Neural progenitor cell (in vitro differentiated cells): ENCODE data around the gene NCOR1. TPM values are rescaled to one million over a fixed set of nuclear protein-coding genes. Genes with fewer than 3 reads are reported as not detected.
"Not testable (repeated sequence)": the region's sequence is repeated elsewhere in the genome, so short reads cannot be mapped to it uniquely, and the experiment has no call there.

ENCODE experiments used
- DNase-seq: peaks from one replicate; pipeline ENCODE4 v3.0.0-alpha.2; 2016; ENCODE audit warnings: low spot score
- H2AFZ ChIP-seq: fragments of 200-600 bp; sonication (generic); replicated peaks from 2 replicates; pipeline ENCODE4 v1.6.1; 2016; ENCODE audit warnings: antibody characterized with exemption
- H3F3A ChIP-seq: fragments of 200-600 bp; sonication (generic); 2 replicates; pipeline ENCODE4 v1.6.1; 2016; ENCODE audit warnings: antibody characterized with exemption, low read depth
- H3K27ac ChIP-seq: fragments of 200-600 bp; sonication (generic); 2 replicates; pipeline ENCODE4 v1.5.1; 2016; ENCODE audit warnings: mild to moderate bottlenecking
- H3K27me3 ChIP-seq: fragments of 200-600 bp; sonication (generic); 2 replicates; pipeline ENCODE4 v1.6.1; 2016; ENCODE audit warnings: mild to moderate bottlenecking, moderate library complexity
- H3K36me3 ChIP-seq: fragments of 200-600 bp; sonication (generic); 2 replicates; pipeline ENCODE4 v1.5.1; 2016
- H3K4me1 ChIP-seq: fragments of 200-600 bp; sonication (generic); 2 replicates; pipeline ENCODE4 v1.6.1; 2016; ENCODE audit warnings: mixed run types
- H3K4me2 ChIP-seq: fragments of 200-600 bp; sonication (generic); 2 replicates; pipeline ENCODE4 v1.6.1; 2016
- H3K4me3 ChIP-seq: fragments of 200-600 bp; sonication (generic); 2 replicates; pipeline ENCODE4 v1.5.1; 2016
- H3K79me2 ChIP-seq: fragments of 200-600 bp; sonication (generic); 2 replicates; pipeline ENCODE4 v1.6.1; 2016; ENCODE audit warnings: low read depth
- H3K9ac ChIP-seq: fragments of 200-600 bp; sonication (generic); 2 replicates; pipeline ENCODE4 v1.6.1; 2016
- H3K9me3 ChIP-seq: fragments of 200-600 bp; sonication (generic); 2 replicates; pipeline ENCODE4 v1.5.1; 2016; ENCODE audit warnings: low read depth
- H4K20me1 ChIP-seq: fragments of 200-600 bp; sonication (generic); 2 replicates; pipeline ENCODE4 v1.6.1; 2016; ENCODE audit warnings: low read depth
- H3K27ac Mint-ChIP-seq: 3 replicates; pipeline ENCODE4 v1.8.0; 2021; ENCODE audit warnings: mixed read lengths
- H3K27me3 Mint-ChIP-seq: 2 replicates; pipeline ENCODE4 v1.8.0; 2022; ENCODE audit warnings: low read depth, mild to moderate bottlenecking, inconsistent platforms, moderate library complexity, mixed read lengths; ENCODE audit not compliant: insufficient read depth
- H3K36me3 Mint-ChIP-seq: 3 replicates; pipeline ENCODE4 v1.8.0; 2021; ENCODE audit warnings: mixed read lengths
- H3K4me1 Mint-ChIP-seq: 3 replicates; pipeline ENCODE4 v1.8.0; 2021; ENCODE audit warnings: mixed read lengths
- H3K4me3 Mint-ChIP-seq: 3 replicates; pipeline ENCODE4 v1.8.0; 2021; ENCODE audit warnings: mild to moderate bottlenecking, moderate library complexity, mixed read lengths
- H3K9me3 Mint-ChIP-seq: 3 replicates; pipeline ENCODE4 v1.8.0; 2020; ENCODE audit warnings: mixed read lengths
- EZH2 ChIP-seq: fragments of 200-600 bp; sonication (generic); IDR thresholded peaks from 2 replicates; pipeline ENCODE4 v1.6.1; 2017; ENCODE audit warnings: antibody characterized with exemption, mild to moderate bottlenecking, moderate library complexity
- EZH2phosphoT487 ChIP-seq: fragments of 200-600 bp; sonication (generic); IDR thresholded peaks from 2 replicates; pipeline ENCODE4 v1.6.1; 2017; ENCODE audit warnings: antibody characterized with exemption
- total RNA-seq: library from RNA; depleted of rRNA; stranded (reverse); fragments of >200 nt; gene quantifications from 2 replicates; pipeline ENCODE4 v1.2.3, GENCODE V29; 2015; ENCODE audit warnings: low replicate concordance
- TF ChIP-seq, protein P1 (sequence below): fragments of 200-600 bp; sonication (generic); IDR thresholded peaks from 2 replicates; pipeline ENCODE4 v1.5.1; 2017; ENCODE audit warnings: antibody characterized with exemption, mild to moderate bottlenecking

The NCOR1 gene
- total RNA-seq, 1 donor from 2014 or later, result 86.8 TPM

DNA sequence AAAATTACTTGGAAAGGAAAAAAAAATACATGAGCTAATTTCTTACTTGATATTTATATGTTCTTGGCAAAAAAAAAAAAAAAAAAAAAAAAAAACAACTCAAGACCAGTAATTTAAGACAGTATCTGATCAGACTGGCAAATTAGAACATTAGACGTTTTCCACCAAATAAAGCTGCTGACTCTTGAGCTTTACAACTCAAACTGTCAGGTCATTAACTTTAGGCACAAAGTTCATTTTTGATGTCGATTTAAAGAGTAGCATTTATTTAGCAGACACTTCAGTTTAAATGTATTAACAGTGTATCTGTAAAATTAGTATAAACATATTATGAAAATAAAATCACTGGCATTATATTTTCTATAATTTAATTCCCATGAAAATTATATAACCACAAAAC is 66.7 kb downstream of the NCOR1 start:
- H3K36me3 ChIP-seq, result peaks cover 22% of the 10 kb centered on the region
- Mint-ChIP-seq H3K4me3 (no peak overlapping the region), H3K27ac (no peak overlapping the region), H3K4me1 (no peaks in the 10 kb centered on the region), H3K27me3 (peaks cover 8% of the 10 kb centered on the region), H3K9me3 (no peaks in the 10 kb centered on the region), H3K36me3 (peaks cover 38% of the 10 kb centered on the region)
- H3K27ac ChIP-seq, result no peak overlapping the region
- TF ChIP-seq, protein P1, sequence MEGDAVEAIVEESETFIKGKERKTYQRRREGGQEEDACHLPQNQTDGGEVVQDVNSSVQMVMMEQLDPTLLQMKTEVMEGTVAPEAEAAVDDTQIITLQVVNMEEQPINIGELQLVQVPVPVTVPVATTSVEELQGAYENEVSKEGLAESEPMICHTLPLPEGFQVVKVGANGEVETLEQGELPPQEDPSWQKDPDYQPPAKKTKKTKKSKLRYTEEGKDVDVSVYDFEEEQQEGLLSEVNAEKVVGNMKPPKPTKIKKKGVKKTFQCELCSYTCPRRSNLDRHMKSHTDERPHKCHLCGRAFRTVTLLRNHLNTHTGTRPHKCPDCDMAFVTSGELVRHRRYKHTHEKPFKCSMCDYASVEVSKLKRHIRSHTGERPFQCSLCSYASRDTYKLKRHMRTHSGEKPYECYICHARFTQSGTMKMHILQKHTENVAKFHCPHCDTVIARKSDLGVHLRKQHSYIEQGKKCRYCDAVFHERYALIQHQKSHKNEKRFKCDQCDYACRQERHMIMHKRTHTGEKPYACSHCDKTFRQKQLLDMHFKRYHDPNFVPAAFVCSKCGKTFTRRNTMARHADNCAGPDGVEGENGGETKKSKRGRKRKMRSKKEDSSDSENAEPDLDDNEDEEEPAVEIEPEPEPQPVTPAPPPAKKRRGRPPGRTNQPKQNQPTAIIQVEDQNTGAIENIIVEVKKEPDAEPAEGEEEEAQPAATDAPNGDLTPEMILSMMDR, result no peak
- TF ChIP-seq EZH2 (no peak), EZH2phosphoT487 (no peak)
- no peaks in the 10 kb centered on the region for H3K27me3 ChIP-seq
- no peaks in the 10 kb centered on the region for H4K20me1 ChIP-seq
- H3K79me2 ChIP-seq, result no peaks in the 10 kb centered on the region
- H3K9me3 ChIP-seq, result no peaks in the 10 kb centered on the region
- DNase-seq, result no peak
- no peaks in the 10 kb centered on the region for H3K4me1 ChIP-seq
- H3K4me2 ChIP-seq, result no peak overlapping the region
- H3F3A ChIP-seq, result no peaks in the 10 kb centered on the region
- H3K4me3 ChIP-seq, result no peak overlapping the region
- H2AFZ ChIP-seq, result no peak overlapping the region
- H3K9ac ChIP-seq, result no peak overlapping the region

- not testable (repeated sequence) for H3K9me3 Mint-ChIP-seq, H3K9ac ChIP-seq, DNase-seq, H3K27ac Mint-ChIP-seq, H3K79me2 ChIP-seq, H3K9me3 ChIP-seq, H3K27me3 ChIP-seq, H4K20me1 ChIP-seq, H3K27ac ChIP-seq, H3K27me3 Mint-ChIP-seq, H3F3A ChIP-seq, H3K4me1 ChIP-seq, H3K4me1 Mint-ChIP-seq, H3K4me3 ChIP-seq, H2AFZ ChIP-seq, H3K4me2 ChIP-seq, H3K4me3 Mint-ChIP-seq
- peaks cover 34% of the 10 kb centered on the region for H3K36me3 Mint-ChIP-seq
- H3K36me3 ChIP-seq, result peaks cover 22% of the 10 kb centered on the region
These were observed 69.9 kb downstream of the NCOR1 start for GRCh38 chr17:16145319-16145890.

GRCh38 chr17:16141685-16142084 is 73.6 kb downstream of the NCOR1 start:
- Mint-ChIP-seq H3K27me3 (no peaks in the 10 kb centered on the region), H3K9me3 (no peaks in the 10 kb centered on the region), H3K4me3 (no peak overlapping the region), H3K36me3 (peaks cover 24% of the 10 kb centered on the region), H3K27ac (no peak overlapping the region), H3K4me1 (no peaks in the 10 kb centered on the region)
- H2AFZ ChIP-seq, result no peak overlapping the region
- TF ChIP-seq EZH2phosphoT487 (no peak), EZH2 (no peak)
- TF ChIP-seq, protein P1, result no peak
- H3F3A ChIP-seq, result no peaks in the 10 kb centered on the region
- H3K4me2 ChIP-seq, result no peak overlapping the region
- no peaks in the 10 kb centered on the region for H3K4me1 ChIP-seq
- H3K27me3 ChIP-seq, result no peaks in the 10 kb centered on the region
- H3K36me3 ChIP-seq, result peaks cover 36% of the 10 kb centered on the region
- DNase-seq, result no peak
- no peak overlapping the region for H3K9ac ChIP-seq
- H3K27ac ChIP-seq, result no peak overlapping the region
- no peaks in the 10 kb centered on the region for H3K9me3 ChIP-seq
- H4K20me1 ChIP-seq, result no peaks in the 10 kb centered on the region
- H3K79me2 ChIP-seq, result no peaks in the 10 kb centered on the region
- no peak overlapping the region for H3K4me3 ChIP-seq

GRCh38 chr17:16140854-16141253 is 74.5 kb downstream of the NCOR1 start:
- no peaks in the 10 kb centered on the region for H3K4me1 ChIP-seq
- no peaks in the 10 kb centered on the region for H3K4me1 Mint-ChIP-seq
- no peaks in the 10 kb centered on the region for H3K9me3 ChIP-seq
- DNase-seq, result no peak
- no peaks in the 10 kb centered on the region for H3K9me3 Mint-ChIP-seq
- peaks cover 20% of the 10 kb centered on the region for H3K36me3 Mint-ChIP-seq
- H3K27ac Mint-ChIP-seq, result no peak overlapping the region
- H3K9ac ChIP-seq, result no peak overlapping the region
- H3K27me3 Mint-ChIP-seq, result no peaks in the 10 kb centered on the region
- H3F3A ChIP-seq, result no peaks in the 10 kb centered on the region
- H3K4me3 ChIP-seq, result no peak overlapping the region
- H3K4me2 ChIP-seq, result no peak overlapping the region
- no peaks in the 10 kb centered on the region for H3K79me2 ChIP-seq
- TF ChIP-seq, protein P1, result no peak
- no peak for TF ChIP-seq EZH2phosphoT487
- no peak for TF ChIP-seq EZH2
- no peak overlapping the region for H3K4me3 Mint-ChIP-seq
- no peak overlapping the region for H2AFZ ChIP-seq
- H3K27ac ChIP-seq, result no peak overlapping the region
- peaks cover 32% of the 10 kb centered on the region for H3K36me3 ChIP-seq
- no peaks in the 10 kb centered on the region for H3K27me3 ChIP-seq
- no peaks in the 10 kb centered on the region for H4K20me1 ChIP-seq
